Measurements from ENCODE around the gene LGALS13. TPM values are rescaled to one million over a fixed set of nuclear protein-coding genes. Genes with fewer than 3 reads are reported as not detected.

LGALS13 gene
- total RNA-seq, 1 experiment from 2014 or later: not detected

DNA sequence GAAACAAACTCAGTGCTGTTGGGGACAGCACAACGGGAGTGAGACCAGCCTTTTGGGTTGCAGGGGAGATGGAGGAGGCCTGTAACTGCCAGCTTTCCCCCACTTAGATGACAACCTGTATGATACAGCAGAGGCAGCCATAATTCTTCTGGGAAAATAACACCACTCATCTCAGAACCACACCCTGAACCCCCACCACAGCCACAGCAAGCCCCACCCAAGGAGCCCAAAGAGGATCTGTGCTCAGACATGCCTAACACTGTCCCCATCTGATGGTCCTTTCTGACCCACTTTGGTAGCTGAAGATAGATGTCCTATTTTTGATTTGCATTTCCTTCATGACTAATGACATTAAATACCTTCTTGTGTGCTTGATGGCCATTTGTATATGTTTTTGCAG is 15.4 kb downstream of the LGALS13 start:
- H4K8ac ChIP-seq (replicated peaks; ENCODE audit: insufficient read length, low read depth, low read length): no peak overlapping the region
- no peaks in the 10 kb centered on the region for H3K23me2 ChIP-seq (ENCODE audit: insufficient read length, low read depth, low read length, poor library complexity, severe bottlenecking)
- no peak overlapping the region for H3T11ph ChIP-seq (ENCODE audit: low read length)
- WGBS (ENCODE audit: extremely low coverage, insufficient read length, low lambda C conversion rate): no CpG with 5 or more reads among the region's 1 CpG
- no peaks in the 10 kb centered on the region for H4K20me1 ChIP-seq (ENCODE audit: control insufficient read depth, insufficient read depth, insufficient read length)
- H3K9me3 ChIP-seq (ENCODE audit: control insufficient read depth, low read depth, low read length): no peaks in the 10 kb centered on the region
- Mint-ChIP-seq H3K4me3 (no peak overlapping the region), H3K27ac (no peak overlapping the region), H3K9me3 (peaks cover 20 to 22% of the 10 kb centered on the region in 2 experiments), H3K36me3 (ENCODE audit: insufficient read depth in 1 of 3, low read depth in 3 of 3) (peaks cover 0 to 6% (median 4%) of the 10 kb centered on the region in 3 experiments; a peak in 2 of 7 replicates), H3K27me3 (ENCODE audit: low read depth) (peaks cover 37% of the 10 kb centered on the region), H3K4me1 (no peaks in the 10 kb centered on the region)
- H3K9ac ChIP-seq (ENCODE audit: extremely low read depth, insufficient read length, low read length): no peak overlapping the region
- no peak overlapping the region for H4K91ac ChIP-seq (ENCODE audit: insufficient read length, low read depth, low read length)
- no peak overlapping the region; the same call in 1 of the 2 replicates for H3K14ac ChIP-seq (ENCODE audit: insufficient read depth, low read length)
- H2BK5ac ChIP-seq (ENCODE audit: insufficient read length, low read length): no peak overlapping the region
- H3K23ac ChIP-seq (ENCODE audit: insufficient read length, low read depth, low read length): no peak overlapping the region
- H2BK120ac ChIP-seq (ENCODE audit: low read depth, low read length, poor library complexity, severe bottlenecking): no peak overlapping the region
- H2AFZ ChIP-seq (ENCODE audit: low read length): no peak overlapping the region
- no peak overlapping the region for H2BK20ac ChIP-seq (ENCODE audit: low read depth, low read length, poor library complexity, severe bottlenecking)
- no peak overlapping the region for H3K56ac ChIP-seq (ENCODE audit: insufficient read length, low read depth, low read length)
- H3K27me3 ChIP-seq (ENCODE audit: insufficient read depth, low read length): no peaks in the 10 kb centered on the region
- H3K27ac ChIP-seq (ENCODE audit: insufficient read length, low read depth, low read length): no peak overlapping the region
- no peak overlapping the region for H4K5ac ChIP-seq (ENCODE audit: insufficient read length, low read depth, low read length)
- H3K18ac ChIP-seq (ENCODE audit: insufficient read length, low read depth, low read length): no peak overlapping the region
- TF ChIP-seq, protein P1, sequence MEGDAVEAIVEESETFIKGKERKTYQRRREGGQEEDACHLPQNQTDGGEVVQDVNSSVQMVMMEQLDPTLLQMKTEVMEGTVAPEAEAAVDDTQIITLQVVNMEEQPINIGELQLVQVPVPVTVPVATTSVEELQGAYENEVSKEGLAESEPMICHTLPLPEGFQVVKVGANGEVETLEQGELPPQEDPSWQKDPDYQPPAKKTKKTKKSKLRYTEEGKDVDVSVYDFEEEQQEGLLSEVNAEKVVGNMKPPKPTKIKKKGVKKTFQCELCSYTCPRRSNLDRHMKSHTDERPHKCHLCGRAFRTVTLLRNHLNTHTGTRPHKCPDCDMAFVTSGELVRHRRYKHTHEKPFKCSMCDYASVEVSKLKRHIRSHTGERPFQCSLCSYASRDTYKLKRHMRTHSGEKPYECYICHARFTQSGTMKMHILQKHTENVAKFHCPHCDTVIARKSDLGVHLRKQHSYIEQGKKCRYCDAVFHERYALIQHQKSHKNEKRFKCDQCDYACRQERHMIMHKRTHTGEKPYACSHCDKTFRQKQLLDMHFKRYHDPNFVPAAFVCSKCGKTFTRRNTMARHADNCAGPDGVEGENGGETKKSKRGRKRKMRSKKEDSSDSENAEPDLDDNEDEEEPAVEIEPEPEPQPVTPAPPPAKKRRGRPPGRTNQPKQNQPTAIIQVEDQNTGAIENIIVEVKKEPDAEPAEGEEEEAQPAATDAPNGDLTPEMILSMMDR (conservative IDR thresholded peaks at IDR 0.05): no peak
- H3K79me1 ChIP-seq (ENCODE audit: insufficient read depth, low read depth, low read length, poor library complexity, severe bottlenecking): no peaks in the 10 kb centered on the region
- H2BK12ac ChIP-seq (ENCODE audit: insufficient read length, low read depth, low read length): no peak overlapping the region
- H2BK15ac ChIP-seq (ENCODE audit: low read depth, low read length): no peak overlapping the region
- H3K4me1 ChIP-seq (ENCODE audit: insufficient read depth, low read length): no peaks in the 10 kb centered on the region
- DNase-seq: no peak
- no peak overlapping the region for H3K4ac ChIP-seq (ENCODE audit: low read depth, low read length)
- no peak overlapping the region for H2AK5ac ChIP-seq (ENCODE audit: insufficient read length, low read length)
- H3K79me2 ChIP-seq (ENCODE audit: insufficient read depth, low read length): no peaks in the 10 kb centered on the region
- H3K4me2 ChIP-seq (ENCODE audit: insufficient read depth, insufficient read length, low read length): no peak overlapping the region
